Measurements from ENCODE around the gene DUS1L.

Gene DUS1L

DNA sequence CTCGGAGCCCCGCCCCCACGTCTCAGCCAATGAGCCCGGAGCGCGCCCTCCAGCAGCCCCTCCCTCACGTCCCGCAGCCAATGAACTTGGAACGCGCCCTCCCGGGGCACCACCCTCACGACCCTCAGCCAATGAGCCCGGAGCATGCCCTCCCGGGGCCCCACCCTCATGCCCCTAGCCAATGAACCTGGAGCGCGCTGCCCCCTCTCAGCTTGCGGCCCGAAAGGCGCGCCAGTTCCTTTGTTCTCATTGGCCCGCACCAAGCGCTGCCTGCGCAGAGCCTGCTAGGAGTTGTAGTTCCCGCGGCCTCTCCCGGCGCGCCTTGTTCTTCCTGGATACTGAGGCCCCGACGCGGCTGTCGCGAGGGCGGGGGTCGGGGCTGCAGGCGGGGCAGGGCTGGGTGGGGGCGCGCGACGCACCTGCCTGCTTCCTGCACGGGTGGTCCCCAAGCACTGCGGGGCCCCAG lies 42.6 kb downstream of the DUS1L start, which contains the start of gene LRRC45:
LRRC45 (plus strand) TSS at position 325 of the 466 bp plus-strand sequence. CDS start 339 bp downstream, outside the sequence.
- DNase-seq: peak; percentile 99

- no peak for DNase-seq
Measured at GRCh38 chr17:82022310-82022980, 43.2 kb downstream of the DUS1L start, which contains the start of gene CENPX. TSS of gene CENPX (minus strand) at chr17:82022878. CDS start at chr17:82022861, 17 bp downstream.

DNA sequence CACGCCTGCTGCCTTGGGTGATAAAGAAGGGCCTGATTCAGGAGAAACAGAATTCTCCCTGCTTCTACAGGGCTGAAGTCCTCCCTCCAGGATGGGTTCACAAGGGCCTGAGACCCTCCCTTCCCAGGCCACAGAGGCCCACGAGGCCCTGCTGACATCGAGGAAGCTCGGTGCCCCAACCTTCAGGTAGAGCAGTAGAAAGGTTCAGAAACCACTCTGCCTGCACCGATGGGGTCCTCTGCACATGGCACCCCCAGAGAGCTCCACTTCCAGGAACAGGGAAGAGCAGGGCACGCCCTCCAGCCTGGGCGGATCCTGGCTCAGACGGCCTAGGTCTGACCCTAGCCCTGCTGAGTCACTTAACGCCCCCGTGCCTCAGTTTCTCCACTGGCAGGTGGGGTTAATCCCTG lies 43.7 kb downstream of the DUS1L start:
- no peak for DNase-seq

- DNase-seq: peak; percentile 62 to 71
Measured at GRCh38 chr17:82021107-82021899, 44.3 kb downstream of the DUS1L start.

DNA sequence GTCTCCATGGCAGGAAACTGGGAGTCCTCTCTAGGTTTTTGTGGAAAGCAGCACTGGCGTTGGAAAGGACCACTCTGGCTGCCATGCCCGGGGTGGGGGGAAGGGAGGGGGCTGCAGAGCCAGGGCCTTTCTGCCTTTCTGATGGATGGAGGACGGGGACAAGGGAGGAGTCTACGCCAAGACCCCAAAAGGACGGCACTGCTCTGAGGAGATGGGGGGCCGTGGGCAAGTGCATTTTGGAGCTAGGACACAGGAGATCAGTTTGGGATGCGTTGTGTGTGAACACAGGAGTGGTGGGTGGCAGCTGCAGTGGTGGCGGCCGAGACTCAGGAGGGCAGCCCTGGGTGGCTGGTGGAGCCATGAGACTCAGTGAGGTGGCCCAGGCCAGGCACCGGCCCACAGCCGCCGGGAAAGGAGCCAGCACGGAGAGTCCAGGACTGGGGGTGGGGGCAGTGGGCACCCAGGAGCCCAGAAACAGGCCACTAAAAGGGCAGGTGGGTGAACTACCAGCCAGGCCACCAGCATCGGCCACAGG lies 45.0 kb downstream of the DUS1L start:
- no peak for DNase-seq

DNA sequence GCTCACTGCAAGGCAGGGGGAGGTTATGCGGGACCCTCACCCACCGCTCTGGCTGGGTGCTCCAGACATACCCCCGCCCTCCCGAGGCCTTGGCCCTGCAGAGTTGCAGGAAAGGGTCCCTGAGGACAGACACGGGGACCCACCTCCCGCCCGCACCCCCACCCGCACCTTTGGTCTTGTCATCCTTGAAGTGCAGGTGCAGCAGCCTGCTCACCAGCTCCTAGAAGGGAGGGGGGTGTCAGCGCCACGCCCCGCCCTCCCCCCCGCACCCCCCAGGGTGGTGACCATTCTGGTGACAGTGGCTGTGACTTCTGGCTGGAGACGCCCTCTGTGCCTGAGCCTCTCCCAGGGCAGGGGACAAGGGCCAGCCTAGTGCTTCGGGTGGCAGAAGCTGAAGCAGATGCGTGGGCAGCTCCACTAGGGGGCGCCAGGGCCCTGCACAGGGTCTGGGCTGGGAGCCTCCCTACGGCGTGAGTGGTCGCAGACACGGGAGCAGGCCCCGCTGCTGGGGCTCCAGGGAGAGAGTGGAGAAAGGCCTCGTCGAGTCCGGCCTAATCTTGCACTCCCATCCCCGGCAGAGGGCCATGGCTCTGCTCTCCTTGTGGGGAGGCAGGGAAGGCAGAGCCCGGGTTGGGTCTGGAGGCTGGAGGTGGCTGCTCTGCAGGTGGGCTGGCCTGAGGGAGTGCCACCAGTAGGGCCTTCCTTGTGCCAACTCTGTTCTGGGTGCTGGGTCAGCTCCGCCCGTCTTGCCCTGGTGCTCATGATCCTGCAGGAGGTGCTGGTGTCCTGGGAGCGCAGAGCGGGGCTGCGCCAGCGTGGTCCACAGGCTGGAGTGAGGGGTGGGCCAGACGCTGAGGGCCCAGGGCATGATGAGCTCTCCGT lies 45.7 kb downstream of the DUS1L start:
- DNase-seq: peak; percentile 55 to 66

- DNase-seq: no peak
Measured at GRCh38 chr17:82018989-82019689, 46.5 kb downstream of the DUS1L start.

GRCh38 chr17:82018152-82018988 lies 47.2 kb downstream of the DUS1L start:
- no peak for DNase-seq

GRCh38 chr17:82017612-82018151 lies 47.9 kb downstream of the DUS1L start:
- no peak for DNase-seq

GRCh38 chr17:82016875-82017459 lies 48.6 kb downstream of the DUS1L start:
- no peak for DNase-seq

GRCh38 chr17:82016061-82016874 lies 49.3 kb downstream of the DUS1L start:
- DNase-seq: no peak

- DNase-seq: no peak
Measured at GRCh38 chr17:82015311-82015971, 50.2 kb downstream of the DUS1L start.

GRCh38 chr17:82014971-82015310 lies 50.7 kb downstream of the DUS1L start:
- DNase-seq: no peak

DNA sequence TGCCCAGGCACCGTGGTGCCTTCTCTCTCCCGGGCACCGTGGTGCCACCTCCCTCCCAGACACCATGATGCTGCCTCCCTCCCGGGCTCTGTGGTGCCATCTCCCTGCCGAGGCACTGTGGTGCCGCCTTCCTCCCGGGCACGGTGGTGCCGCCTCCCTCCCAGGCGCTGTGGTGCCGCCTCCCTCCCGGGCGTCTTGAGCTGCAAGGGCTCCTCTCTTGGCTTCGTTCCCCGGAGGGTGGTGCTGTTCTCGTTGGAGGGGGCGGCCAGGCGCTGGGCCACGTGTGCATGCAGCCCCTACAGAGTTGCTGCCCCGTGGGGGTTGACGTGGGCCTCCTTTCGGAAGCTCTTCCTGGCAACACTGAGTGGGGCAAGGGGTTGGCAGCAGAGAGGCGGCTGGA lies 51.2 kb downstream of the DUS1L start:
- DNase-seq: no peak

- DNase-seq: no peak
Measured at GRCh38 chr17:82013772-82014321, 51.8 kb downstream of the DUS1L start.

DNA sequence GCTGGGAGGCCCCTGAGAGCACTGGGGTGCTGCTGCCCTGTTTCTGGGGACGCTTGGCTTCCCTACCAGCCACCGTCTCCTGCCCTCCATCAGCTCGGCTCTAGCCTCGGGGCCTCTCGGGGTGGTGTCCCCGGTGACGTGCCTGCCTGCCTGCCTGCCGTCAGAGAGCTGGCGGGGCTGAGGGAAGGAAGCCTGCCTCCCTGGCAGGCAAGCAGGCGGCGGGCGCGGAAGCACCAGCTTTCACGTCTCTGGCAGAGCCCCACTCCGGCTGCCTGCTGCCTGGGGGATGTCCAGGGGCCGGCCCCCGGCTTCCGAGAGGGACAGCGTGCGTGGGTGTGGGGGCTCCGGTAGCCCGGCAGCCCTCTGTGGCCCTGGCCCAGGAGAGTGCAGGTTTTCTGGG lies 52.3 kb downstream of the DUS1L start:
- DNase-seq: no peak

DNA sequence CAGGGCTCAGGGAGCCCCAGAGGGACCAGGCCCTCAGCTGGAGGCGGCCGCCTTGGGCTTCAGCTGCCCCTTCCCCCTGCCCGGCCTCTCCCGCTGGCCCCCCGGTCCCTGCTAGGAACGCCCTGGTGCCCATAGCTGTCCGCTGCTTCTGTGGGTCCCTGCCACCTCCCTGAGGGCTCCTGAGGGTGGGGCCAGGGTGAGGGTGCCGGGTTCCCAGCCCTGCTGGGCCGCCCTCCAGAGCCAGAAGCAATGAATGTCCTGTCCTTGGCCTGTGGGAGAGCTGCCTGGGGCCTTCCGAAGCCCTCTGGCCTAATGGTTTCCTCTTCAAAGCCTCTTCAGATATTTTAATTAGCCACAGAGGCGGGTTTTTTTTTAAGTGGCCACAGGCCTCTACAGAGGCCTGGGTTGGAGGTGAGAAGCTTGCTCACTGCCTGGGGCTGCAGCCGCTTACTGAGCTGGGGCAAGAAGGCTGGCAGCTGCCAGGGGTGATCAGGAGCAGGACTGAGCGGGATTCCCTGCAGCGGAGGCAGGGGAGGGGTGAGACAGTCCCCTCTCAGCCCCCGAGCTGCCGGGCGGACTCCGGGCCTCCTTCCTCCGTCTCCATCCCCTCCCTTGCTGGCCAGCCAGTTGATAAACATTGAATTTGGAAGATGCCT lies 52.8 kb downstream of the DUS1L start:
- no peak for DNase-seq

DNA sequence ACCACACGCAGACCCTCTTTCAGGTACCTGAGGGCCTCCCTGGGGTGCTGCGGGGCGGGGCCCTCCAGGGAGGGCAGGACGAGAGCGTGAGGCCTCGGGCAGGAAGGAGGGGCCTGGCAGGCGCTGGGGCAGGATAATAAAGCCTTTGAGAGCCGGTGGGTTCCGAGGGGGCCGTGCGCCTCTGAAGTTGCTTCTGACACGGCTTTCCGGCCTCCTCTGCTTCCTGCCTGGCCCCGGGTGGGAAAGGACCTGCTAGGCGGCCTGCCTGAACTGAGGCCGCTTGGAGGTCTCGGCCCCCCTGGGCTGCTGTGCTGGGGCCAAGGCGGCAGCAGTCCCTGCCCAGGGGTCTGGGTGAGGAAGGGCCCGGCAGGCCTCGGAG lies 53.4 kb downstream of the DUS1L start:
- DNase-seq: no peak
